ENCODE measurements around the gene ZFP90.

ZFP90 gene

DNA sequence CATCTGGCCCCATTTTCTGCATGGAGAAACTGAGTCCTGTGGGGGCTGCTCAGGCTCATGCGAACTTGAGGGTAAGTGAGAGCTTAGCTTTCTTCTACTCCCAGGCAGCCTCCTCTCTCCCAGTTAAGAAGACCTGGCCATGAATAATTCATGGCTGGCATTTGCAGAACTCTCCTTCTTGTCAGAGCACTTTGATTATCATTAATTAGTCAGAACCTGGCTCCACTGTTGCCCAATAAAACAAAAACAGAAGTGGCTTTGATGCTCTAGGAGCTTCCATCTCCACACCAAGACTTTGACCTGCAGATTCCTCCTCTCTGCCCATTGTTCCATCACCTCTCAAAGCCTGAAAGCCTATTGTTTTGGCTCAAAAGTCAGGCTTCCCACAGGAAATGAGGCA lies 60.5 kb downstream of the ZFP90 start:
- Histone ChIP-seq H3K4me2 (ENCODE audit: low read length) (no peak overlapping the region), H3K9me3 (ENCODE audit: insufficient read depth, low read depth, low read length) (no peaks in the 10 kb centered on the region), H3K4ac (ENCODE audit: low read depth, low read length) (no peak overlapping the region), H3K27ac (ENCODE audit: low read depth, low read length) (no peak overlapping the region), H3K9ac (ENCODE audit: low read length) (no peak overlapping the region), H2AFZ (ENCODE audit: insufficient read depth, low read length, poor library complexity) (no peak overlapping the region), H4K12ac (ENCODE audit: low read depth, low read length) (no peak overlapping the region), H3K18ac (ENCODE audit: low read length) (no peak overlapping the region), H2AK5ac (ENCODE audit: low read length) (no peak overlapping the region), H3K4me1 (ENCODE audit: control insufficient read depth in 1 of 2, insufficient read depth in 2 of 2, low read length in 2 of 2) (no peaks in the 10 kb centered on the region), H3K14ac (ENCODE audit: low read length) (no peak overlapping the region), H2BK120ac (ENCODE audit: insufficient read depth, low read length, poor library complexity) (no peak overlapping the region), H4K91ac (ENCODE audit: low read depth, low read length) (no peak overlapping the region), H3K79me2 (ENCODE audit: control insufficient read depth, insufficient read depth, low read length, poor library complexity) (no peaks in the 10 kb centered on the region), H3K79me1 (ENCODE audit: low read length) (no peaks in the 10 kb centered on the region), H3K36me3 (ENCODE audit: control insufficient read depth in 1 of 2, insufficient read depth in 2 of 2, low read length in 2 of 2) (no peaks in the 10 kb centered on the region), H2BK5ac (ENCODE audit: low read depth, low read length, poor library complexity) (no peak overlapping the region), H4K8ac (ENCODE audit: low read depth, low read length) (no peak overlapping the region), H3K27me3 (ENCODE audit: insufficient read depth, low read length) (no peaks in the 10 kb centered on the region), H2BK12ac (ENCODE audit: low read length) (no peak overlapping the region), H3K23ac (ENCODE audit: low read length) (no peak overlapping the region), H3K4me3 (ENCODE audit: low read depth, low read length) (no peak overlapping the region)
- WGBS (ENCODE audit: extremely low coverage, insufficient coverage, insufficient read length), result no CpG with 5 or more reads among the region's 1 CpG
- DNase-seq, result no peak

- H3K4me1 ChIP-seq (ENCODE audit: control insufficient read depth in 1 of 2, insufficient read depth in 2 of 2, low read length in 2 of 2), result peaks cover 0 to 6% of the 10 kb centered on the region in 2 experiments
- H3K14ac ChIP-seq (ENCODE audit: low read length), result no peak overlapping the region
- no peaks in the 10 kb centered on the region for H3K27me3 ChIP-seq (ENCODE audit: insufficient read depth, low read length)
- H3K27ac ChIP-seq (ENCODE audit: low read depth, low read length), result no peak overlapping the region
- H2AFZ ChIP-seq (ENCODE audit: insufficient read depth, low read length, poor library complexity), result no peak overlapping the region
- H3K4ac ChIP-seq (ENCODE audit: low read depth, low read length), result no peak overlapping the region
- H3K4me3 ChIP-seq (ENCODE audit: low read depth, low read length), result no peak overlapping the region
- H4K8ac ChIP-seq (ENCODE audit: low read depth, low read length), result no peak overlapping the region
- no peak overlapping the region for H4K12ac ChIP-seq (ENCODE audit: low read depth, low read length)
- no peaks in the 10 kb centered on the region for H3K9me3 ChIP-seq (ENCODE audit: insufficient read depth, low read depth, low read length)
- no CpG with 5 or more reads among the region's 5 CpGs for WGBS (ENCODE audit: extremely low coverage, insufficient coverage, insufficient read length)
- no peak overlapping the region for H2BK5ac ChIP-seq (ENCODE audit: low read depth, low read length, poor library complexity)
- H4K91ac ChIP-seq (ENCODE audit: low read depth, low read length), result no peak overlapping the region
- H3K9ac ChIP-seq (ENCODE audit: low read length), result no peak overlapping the region
- H3K79me2 ChIP-seq (ENCODE audit: control insufficient read depth, insufficient read depth, low read length, poor library complexity), result no peaks in the 10 kb centered on the region
- no peak overlapping the region for H3K4me2 ChIP-seq (ENCODE audit: low read length)
- no peak overlapping the region for H3K18ac ChIP-seq (ENCODE audit: low read length)
- no peak overlapping the region for H3K23ac ChIP-seq (ENCODE audit: low read length)
- DNase-seq, result no peak
- H2AK5ac ChIP-seq (ENCODE audit: low read length), result no peak overlapping the region
- H3K36me3 ChIP-seq (ENCODE audit: control insufficient read depth in 1 of 2, insufficient read depth in 2 of 2, low read length in 2 of 2), result no peaks in the 10 kb centered on the region
- H3K79me1 ChIP-seq (ENCODE audit: low read length), result no peaks in the 10 kb centered on the region
- no peak overlapping the region for H2BK120ac ChIP-seq (ENCODE audit: insufficient read depth, low read length, poor library complexity)
- H2BK12ac ChIP-seq (ENCODE audit: low read length), result no peak overlapping the region
Measured at GRCh38 chr16:68605746-68606145, 66.7 kb downstream of the ZFP90 start.

GRCh38 chr16:68607443-68607842 lies 68.4 kb downstream of the ZFP90 start:
- Histone ChIP-seq H4K12ac (ENCODE audit: low read depth, low read length) (no peak overlapping the region), H2BK120ac (ENCODE audit: insufficient read depth, low read length, poor library complexity) (no peak overlapping the region), H4K8ac (ENCODE audit: low read depth, low read length) (no peak overlapping the region), H3K4me1 (ENCODE audit: control insufficient read depth in 1 of 2, insufficient read depth in 2 of 2, low read length in 2 of 2) (peaks cover 0 to 6% of the 10 kb centered on the region in 2 experiments), H3K79me2 (ENCODE audit: control insufficient read depth, insufficient read depth, low read length, poor library complexity) (no peaks in the 10 kb centered on the region), H2AFZ (ENCODE audit: insufficient read depth, low read length, poor library complexity) (no peak overlapping the region), H3K23ac (ENCODE audit: low read length) (no peak overlapping the region), H3K27ac (ENCODE audit: low read depth, low read length) (no peak overlapping the region), H3K9ac (ENCODE audit: low read length) (no peak overlapping the region), H2BK12ac (ENCODE audit: low read length) (no peak overlapping the region), H2BK5ac (ENCODE audit: low read depth, low read length, poor library complexity) (no peak overlapping the region), H3K4ac (ENCODE audit: low read depth, low read length) (no peak overlapping the region), H3K18ac (ENCODE audit: low read length) (no peak overlapping the region), H4K91ac (ENCODE audit: low read depth, low read length) (no peak overlapping the region), H2AK5ac (ENCODE audit: low read length) (no peak overlapping the region), H3K4me3 (ENCODE audit: low read depth, low read length) (no peak overlapping the region), H3K4me2 (ENCODE audit: low read length) (no peak overlapping the region), H3K79me1 (ENCODE audit: low read length) (no peaks in the 10 kb centered on the region), H3K36me3 (ENCODE audit: control insufficient read depth in 1 of 2, insufficient read depth in 2 of 2, low read length in 2 of 2) (no peaks in the 10 kb centered on the region), H3K9me3 (ENCODE audit: insufficient read depth, low read depth, low read length) (no peaks in the 10 kb centered on the region), H3K27me3 (ENCODE audit: insufficient read depth, low read length) (no peaks in the 10 kb centered on the region), H3K14ac (ENCODE audit: low read length) (no peak overlapping the region)
- WGBS (ENCODE audit: extremely low coverage, insufficient coverage, insufficient read length), result no CpG with 5 or more reads among the region's 7 CpGs
- DNase-seq, result peak; percentile 3 to 29

DNA sequence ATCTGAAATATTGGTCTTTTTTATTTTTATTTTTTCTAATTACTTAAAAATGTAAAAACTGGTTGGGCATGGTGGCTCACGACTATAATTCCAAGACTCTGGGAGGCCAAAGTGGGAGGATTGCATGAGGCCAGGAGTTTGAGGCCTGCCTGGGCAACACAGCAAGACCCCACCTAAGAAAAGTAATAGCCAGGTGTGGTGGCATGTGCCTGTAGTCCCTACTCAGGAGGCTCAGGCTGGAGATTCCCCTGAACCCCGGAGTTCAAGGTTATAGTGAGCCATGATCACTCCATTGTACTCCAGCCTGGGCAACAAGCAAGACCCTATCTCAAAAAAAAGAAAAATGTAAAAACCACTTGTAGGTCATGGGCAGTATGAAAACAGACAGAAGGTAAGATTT lies 69.2 kb downstream of the ZFP90 start:
- H4K91ac ChIP-seq (ENCODE audit: low read depth, low read length), result no peak overlapping the region
- no peak overlapping the region for H3K9ac ChIP-seq (ENCODE audit: low read length)
- no peak overlapping the region for H2BK5ac ChIP-seq (ENCODE audit: low read depth, low read length, poor library complexity)
- H3K27me3 ChIP-seq (ENCODE audit: insufficient read depth, low read length), result no peaks in the 10 kb centered on the region
- no peak for DNase-seq
- H2AK5ac ChIP-seq (ENCODE audit: low read length), result no peak overlapping the region
- H3K4me1 ChIP-seq (ENCODE audit: control insufficient read depth in 1 of 2, insufficient read depth in 2 of 2, low read length in 2 of 2), result peaks cover 0 to 6% of the 10 kb centered on the region in 2 experiments
- H2BK120ac ChIP-seq (ENCODE audit: insufficient read depth, low read length, poor library complexity), result no peak overlapping the region
- no CpG with 5 or more reads among the region's 2 CpGs for WGBS (ENCODE audit: extremely low coverage, insufficient coverage, insufficient read length)
- no peak overlapping the region for H3K4ac ChIP-seq (ENCODE audit: low read depth, low read length)
- no peaks in the 10 kb centered on the region for H3K79me2 ChIP-seq (ENCODE audit: control insufficient read depth, insufficient read depth, low read length, poor library complexity)
- no peaks in the 10 kb centered on the region for H3K9me3 ChIP-seq (ENCODE audit: insufficient read depth, low read depth, low read length)
- H3K27ac ChIP-seq (ENCODE audit: low read depth, low read length), result no peak overlapping the region
- no peak overlapping the region for H3K4me3 ChIP-seq (ENCODE audit: low read depth, low read length)
- no peaks in the 10 kb centered on the region for H3K36me3 ChIP-seq (ENCODE audit: control insufficient read depth in 1 of 2, insufficient read depth in 2 of 2, low read length in 2 of 2)
- H2AFZ ChIP-seq (ENCODE audit: insufficient read depth, low read length, poor library complexity), result no peak overlapping the region
- no peak overlapping the region for H3K4me2 ChIP-seq (ENCODE audit: low read length)
- H3K79me1 ChIP-seq (ENCODE audit: low read length), result no peaks in the 10 kb centered on the region
- no peak overlapping the region for H4K12ac ChIP-seq (ENCODE audit: low read depth, low read length)
- H4K8ac ChIP-seq (ENCODE audit: low read depth, low read length), result no peak overlapping the region
- H2BK12ac ChIP-seq (ENCODE audit: low read length), result no peak overlapping the region
- no peak overlapping the region for H3K14ac ChIP-seq (ENCODE audit: low read length)
- H3K23ac ChIP-seq (ENCODE audit: low read length), result no peak overlapping the region
- H3K18ac ChIP-seq (ENCODE audit: low read length), result no peak overlapping the region
